Stomach (tissue), 4 donors: Measurements from ENCODE around the gene IRF8.

Source experiments
- CTCF ChIP-seq, 7 experiments: fragments of 450-650 bp in 4 of 7; fragments of 200-600 bp in 3 of 7; sonication (generic) in 3 of 7; IDR thresholded peaks; one replicate each; pipeline ENCODE4 v1.5.1; 2016 to 2019; ENCODE audit warnings: antibody characterized with exemption in 7 of 7, control low read depth in 2 of 7, mild to moderate bottlenecking in 1 of 7
- EP300 ChIP-seq: sonication (generic); formaldehyde crosslinking; IDR thresholded peaks from one replicate; pipeline ENCODE4 v1.6.1; 2017; ENCODE audit warnings: antibody characterized with exemption
- POLR2A ChIP-seq, 4 donors: fragments of 450-650 bp; IDR thresholded peaks; one replicate each; pipeline ENCODE4 v1.6.1; 2016; ENCODE audit warnings: antibody characterized with exemption in 4 of 4, control low read depth in 2 of 4, mild to moderate bottlenecking in 1 of 4, moderate library complexity in 1 of 4
- POLR2AphosphoS5 ChIP-seq, 3 donors: sonication (generic); formaldehyde crosslinking; IDR thresholded peaks; one replicate each; pipeline ENCODE4 v1.6.1; 2016; ENCODE audit warnings: antibody characterized with exemption in 3 of 3

GRCh38 chr16:85959686-85960085 lies 60.7 kb downstream of the IRF8 start:
- TF ChIP-seq POLR2AphosphoS5 (IDR thresholded peaks at IDR 0.05) (no peak), CTCF (IDR thresholded peaks at IDR 0.05) (no peak), EP300 (no peak), POLR2A (IDR thresholded peaks at IDR 0.05) (no peak)
